Suprapubic skin (tissue), 3 donors: ENCODE results near the gene KIZ.

Source experiments
- CTCF ChIP-seq, 2 donors: fragments of 200-600 bp in 1 of 2; fragments of 450-650 bp in 1 of 2; sonication (generic) in 1 of 2; IDR thresholded peaks; one replicate each; pipeline ENCODE4 v1.5.1; 2016 to 2019; ENCODE audit warnings: antibody characterized with exemption in 2 of 2, mild to moderate bottlenecking in 1 of 2, moderate library complexity in 1 of 2
- POLR2A ChIP-seq, 2 donors: fragments of 450-650 bp; IDR thresholded peaks; one replicate each; pipeline ENCODE4 v1.6.1; 2017; ENCODE audit warnings: antibody characterized with exemption in 2 of 2, mild to moderate bottlenecking in 2 of 2, moderate library complexity in 2 of 2

- no peak for TF ChIP-seq CTCF (IDR thresholded peaks at IDR 0.05)
- no peak for TF ChIP-seq POLR2A (IDR thresholded peaks at IDR 0.05)
Measured at GRCh38 chr20:21273755-21274386, 148.0 kb downstream of the KIZ start.
